GM12878 (cell line): ENCODE measurements around the gene TRAFD1.

Source experiments
- ATF2 ChIP-seq: IDR thresholded peaks from 2 replicates; pipeline ENCODE4 v1.6.1; 2012; ENCODE audit warnings: low read length, inconsistent platforms
- CTCF ChIP-seq, 3 experiments: IDR thresholded peaks in 2 of 3; conservative IDR thresholded peaks in 1 of 3; 2 replicates each; pipeline ENCODE4 v1.5.1; 2011; ENCODE audit warnings: low read depth in 3 of 3, low read length in 3 of 3, mild to moderate bottlenecking in 3 of 3, control low read depth in 2 of 3, moderate library complexity in 2 of 3, inconsistent platforms in 1 of 3, mixed read lengths in 1 of 3; ENCODE audit not compliant: control insufficient read depth in 2 of 3, insufficient read depth in 1 of 3; ENCODE audit errors: extremely low read depth in 1 of 3
- ELK1 ChIP-seq: IDR thresholded peaks from 2 replicates; pipeline ENCODE4 v1.6.1; 2012; ENCODE audit warnings: low read depth, low read length, improper control_type of control experiment
- KDM1A ChIP-seq: fragments of 200-600 bp; sonication (generic); IDR thresholded peaks from 2 replicates; pipeline ENCODE4 v1.6.1; 2016; ENCODE audit warnings: borderline replicate concordance
- MXI1 ChIP-seq: fragments of 150-350 bp; IDR thresholded peaks from 2 replicates; pipeline ENCODE4 v1.6.1; 2011; ENCODE audit warnings: low read depth, mild to moderate bottlenecking, inconsistent platforms, low read length, improper control_type of control experiment
- POLR2A ChIP-seq: IDR thresholded peaks from 2 replicates; pipeline ENCODE4 v1.6.1; 2011; ENCODE audit warnings: low read depth, mild to moderate bottlenecking, low read length
- RAD21 ChIP-seq: IDR thresholded peaks from 2 replicates; pipeline ENCODE4 v1.6.1; 2011; ENCODE audit warnings: mild to moderate bottlenecking, low read depth, low read length, moderate library complexity; ENCODE audit not compliant: insufficient read depth
- RCOR1 ChIP-seq: conservative IDR thresholded peaks from 2 replicates; pipeline ENCODE4 v1.6.1; 2012; ENCODE audit warnings: low read depth, low read length, improper control_type of control experiment
- SIN3A ChIP-seq: IDR thresholded peaks from 2 replicates; pipeline ENCODE4 v1.6.1; 2012; ENCODE audit warnings: low read depth, low read length, improper control_type of control experiment
- TAF1 ChIP-seq: IDR thresholded peaks from 2 replicates; pipeline ENCODE4 v1.6.1; 2011; ENCODE audit warnings: mild to moderate bottlenecking, low read depth, low read length, borderline replicate concordance
- YY1 ChIP-seq: IDR thresholded peaks from 2 replicates; pipeline ENCODE4 v1.6.1; 2011; ENCODE audit warnings: low read depth, mild to moderate bottlenecking, low read length

- TF ChIP-seq RCOR1 = no peak
- TF ChIP-seq MXI1 = no peak
- TF ChIP-seq TAF1 = no peak
- no peak for TF ChIP-seq CTCF (IDR thresholded peaks at IDR 0.05 in 2 of 3, conservative IDR thresholded peaks at IDR 0.05 in 1 of 3; ENCODE audit: control insufficient read depth in 2 of 3, extremely low read depth in 1 of 3, insufficient read depth in 1 of 3, low read depth in 3 of 3, low read length in 3 of 3)
- TF ChIP-seq YY1 = no peak
- TF ChIP-seq KDM1A = no peak
- no peak for TF ChIP-seq ATF2
- TF ChIP-seq ELK1 = no peak
- TF ChIP-seq SIN3A = no peak
- TF ChIP-seq RAD21 = no peak
- TF ChIP-seq POLR2A = peak; percentile 2; the same call in 1 of the 2 replicates
Observed at GRCh38 chr12:112168561-112168971, 43.2 kb downstream of the TRAFD1 start.
